Stomach (tissue), 4 donors: ENCODE data around the gene NDUFA6.
"Not testable (repeated sequence)": the region's sequence is repeated elsewhere in the genome, so short reads cannot be mapped to it uniquely, and the experiment has no call there.

ENCODE experiments used
- CTCF ChIP-seq, 7 experiments: fragments of 450-650 bp in 4 of 7; fragments of 200-600 bp in 3 of 7; sonication (generic) in 3 of 7; IDR thresholded peaks; one replicate each; pipeline ENCODE4 v1.5.1; 2016 to 2019; ENCODE audit warnings: antibody characterized with exemption in 7 of 7, control low read depth in 2 of 7, mild to moderate bottlenecking in 1 of 7
- EP300 ChIP-seq: sonication (generic); formaldehyde crosslinking; IDR thresholded peaks from one replicate; pipeline ENCODE4 v1.6.1; 2017; ENCODE audit warnings: antibody characterized with exemption

- not testable (repeated sequence) for TF ChIP-seq CTCF (IDR thresholded peaks at IDR 0.05); EP300
Observed at GRCh38 chr22:42128007-42128406, 37.4 kb upstream of the NDUFA6 start.
